OCI-LY1 (cell line): ENCODE measurements around the gene TBC1D2B.

Experiments used
- EZH2 ChIP-seq: fragments of 200-600 bp; sonication (generic), shearing (Covaris generic); IDR thresholded peaks from 2 replicates; pipeline ENCODE4 v1.8.0; 2017; ENCODE audit warnings: borderline replicate concordance, mixed run types, mild to moderate bottlenecking, antibody characterized with exemption, low read length, moderate library complexity, mixed read lengths
- TF ChIP-seq, protein P1 (sequence below): fragments of 200-600 bp; sonication (generic), shearing (Covaris generic); IDR thresholded peaks from 2 replicates; pipeline ENCODE4 v1.5.1; 2017; ENCODE audit warnings: mild to moderate bottlenecking, antibody characterized with exemption, low read length, moderate library complexity, mixed read lengths

DNA sequence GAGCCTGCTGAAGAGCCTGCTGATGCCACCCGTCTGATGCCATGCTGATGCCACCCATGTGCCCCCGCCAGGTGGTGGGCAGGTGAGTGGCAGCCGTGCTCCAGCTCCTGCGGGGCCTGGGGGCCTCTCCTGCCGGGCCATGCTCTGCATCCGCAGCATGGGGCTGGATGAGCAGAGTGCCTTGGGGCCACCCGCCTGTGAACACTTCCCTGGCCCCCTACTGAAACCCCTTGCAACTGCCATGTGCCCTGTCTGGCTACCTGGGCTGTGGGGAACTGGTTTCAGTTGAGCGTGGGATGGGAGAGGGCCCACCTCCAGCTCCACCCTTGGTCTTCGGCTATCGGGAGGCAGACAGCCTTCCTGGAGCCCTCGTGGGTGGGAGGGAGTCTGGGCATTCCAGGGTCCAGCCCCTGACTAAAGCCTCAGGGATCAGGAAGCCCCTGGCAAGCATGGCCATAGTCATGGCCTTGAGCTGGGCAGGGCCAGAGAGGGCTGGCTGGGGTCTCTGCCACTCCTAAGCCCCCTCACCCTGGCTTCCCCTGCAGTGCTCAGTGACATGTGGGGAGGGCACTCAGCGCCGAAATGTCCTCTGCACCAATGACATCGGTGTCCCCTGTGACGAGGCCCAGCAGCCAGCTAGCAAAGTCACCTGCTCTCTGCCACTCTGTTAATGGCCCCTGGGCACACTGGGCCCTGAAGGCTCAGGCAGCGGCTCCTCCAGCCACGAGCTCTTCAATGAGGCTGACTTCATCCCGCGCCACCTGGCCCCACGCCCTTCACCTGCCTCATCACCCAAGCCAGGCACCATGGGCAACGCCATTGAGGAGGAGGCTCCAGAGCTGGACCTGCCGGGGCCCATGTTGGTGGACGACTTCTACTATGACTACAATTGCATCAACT lies 92.2 kb downstream of the TBC1D2B start:
- TF ChIP-seq EZH2 = no peak
- TF ChIP-seq, protein P1, sequence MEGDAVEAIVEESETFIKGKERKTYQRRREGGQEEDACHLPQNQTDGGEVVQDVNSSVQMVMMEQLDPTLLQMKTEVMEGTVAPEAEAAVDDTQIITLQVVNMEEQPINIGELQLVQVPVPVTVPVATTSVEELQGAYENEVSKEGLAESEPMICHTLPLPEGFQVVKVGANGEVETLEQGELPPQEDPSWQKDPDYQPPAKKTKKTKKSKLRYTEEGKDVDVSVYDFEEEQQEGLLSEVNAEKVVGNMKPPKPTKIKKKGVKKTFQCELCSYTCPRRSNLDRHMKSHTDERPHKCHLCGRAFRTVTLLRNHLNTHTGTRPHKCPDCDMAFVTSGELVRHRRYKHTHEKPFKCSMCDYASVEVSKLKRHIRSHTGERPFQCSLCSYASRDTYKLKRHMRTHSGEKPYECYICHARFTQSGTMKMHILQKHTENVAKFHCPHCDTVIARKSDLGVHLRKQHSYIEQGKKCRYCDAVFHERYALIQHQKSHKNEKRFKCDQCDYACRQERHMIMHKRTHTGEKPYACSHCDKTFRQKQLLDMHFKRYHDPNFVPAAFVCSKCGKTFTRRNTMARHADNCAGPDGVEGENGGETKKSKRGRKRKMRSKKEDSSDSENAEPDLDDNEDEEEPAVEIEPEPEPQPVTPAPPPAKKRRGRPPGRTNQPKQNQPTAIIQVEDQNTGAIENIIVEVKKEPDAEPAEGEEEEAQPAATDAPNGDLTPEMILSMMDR = no peak
